Measurements from ENCODE around the gene SCN3B.
"Not testable (repeated sequence)": the region's sequence is repeated elsewhere in the genome, so short reads cannot be mapped to it uniquely, and the experiment has no call there.

The SCN3B gene, protein sequence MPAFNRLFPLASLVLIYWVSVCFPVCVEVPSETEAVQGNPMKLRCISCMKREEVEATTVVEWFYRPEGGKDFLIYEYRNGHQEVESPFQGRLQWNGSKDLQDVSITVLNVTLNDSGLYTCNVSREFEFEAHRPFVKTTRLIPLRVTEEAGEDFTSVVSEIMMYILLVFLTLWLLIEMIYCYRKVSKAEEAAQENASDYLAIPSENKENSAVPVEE

DNA sequence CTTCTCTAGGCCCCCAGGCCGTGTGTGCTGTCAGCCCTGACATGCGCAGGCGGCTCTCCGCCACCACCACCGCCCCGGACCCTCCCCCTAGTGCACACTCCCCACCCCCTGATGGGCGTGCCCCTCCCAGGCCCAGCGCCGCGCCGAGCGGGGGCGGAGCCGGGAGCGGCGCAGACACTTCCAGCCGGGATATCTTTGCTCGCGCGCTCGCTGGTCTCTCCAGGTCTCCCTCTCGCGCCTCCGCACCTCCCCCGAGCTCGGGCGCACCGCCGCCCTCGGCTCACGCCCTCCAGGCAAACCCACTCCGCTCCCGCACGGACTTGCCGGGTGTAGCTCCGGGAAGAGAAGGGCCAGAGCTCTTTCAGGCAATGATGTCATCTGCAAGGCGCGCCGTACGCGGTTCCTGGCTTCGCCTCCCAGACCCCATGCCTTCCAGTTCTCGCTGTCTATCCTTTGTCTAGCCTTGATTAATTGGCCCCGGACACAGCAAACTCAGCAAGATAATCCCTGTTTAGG, at the start of gene SCN3B:
Gene SCN3B (minus strand): TSS at position 59 of the 516 bp plus-strand sequence. CDS start 823 bp downstream, outside the sequence.
- peak; percentile 76 for DNase-seq

DNA sequence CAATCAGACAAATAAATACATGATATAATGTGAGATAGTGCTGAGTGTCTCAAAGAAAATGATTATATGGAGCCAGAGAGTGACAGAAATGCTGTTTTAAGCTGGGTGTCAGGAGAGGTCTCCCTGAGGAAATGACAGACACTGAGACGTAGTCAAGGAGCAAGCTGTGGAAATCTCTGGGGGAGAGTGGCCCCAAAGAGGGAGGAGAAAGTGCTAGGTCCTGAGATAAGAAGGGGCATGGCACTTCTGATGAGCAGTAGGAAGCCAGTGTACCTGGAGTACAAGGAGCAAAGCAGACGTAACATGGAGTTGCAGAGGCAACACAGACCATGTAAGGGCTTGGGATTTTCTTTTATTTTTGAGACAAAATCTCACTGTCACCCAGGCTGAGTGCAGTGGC, 48.3 kb upstream of the SCN3B start:
- no peak for DNase-seq

DNA sequence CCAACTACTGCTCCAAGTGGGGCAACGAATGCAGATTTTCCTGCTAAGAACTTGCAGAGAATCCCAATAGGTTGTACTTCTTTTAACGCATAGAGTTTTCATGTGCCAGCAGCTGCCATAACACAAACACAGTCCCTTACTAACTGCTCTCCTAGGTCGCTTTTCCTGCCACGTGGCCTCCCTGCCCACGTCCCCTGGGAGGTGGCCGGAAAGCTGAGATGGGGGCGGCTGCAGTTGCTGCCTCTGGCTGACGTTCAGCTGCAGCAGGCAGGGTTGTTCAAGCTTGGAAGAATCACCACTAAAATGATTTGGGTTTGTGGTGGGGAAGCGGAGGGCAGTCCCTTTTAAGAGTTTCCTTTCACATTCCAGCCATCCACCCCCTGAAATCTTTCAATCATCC, 47.7 kb upstream of the SCN3B start:
- DNase-seq: no peak

DNA sequence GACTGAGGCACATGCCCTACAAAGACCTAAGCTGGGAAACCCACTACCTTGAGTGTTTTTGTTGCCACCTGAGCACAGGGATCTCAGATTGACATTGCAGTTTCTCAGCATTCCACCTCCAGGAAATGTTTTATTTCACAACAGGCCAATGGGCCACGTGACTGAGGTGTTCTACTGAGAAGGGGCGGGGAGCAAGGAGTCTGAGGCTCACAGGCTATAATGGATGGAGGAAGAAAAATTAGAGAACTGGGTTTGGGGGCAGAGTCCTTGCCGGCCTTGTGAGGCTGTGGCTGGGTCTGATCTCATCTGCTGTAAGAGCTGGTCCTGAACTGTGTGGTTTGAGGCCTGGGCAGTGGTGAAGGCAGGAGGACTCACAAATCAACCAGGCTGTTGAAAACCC, 46.3 kb upstream of the SCN3B start:
- DNase-seq: no peak

DNA sequence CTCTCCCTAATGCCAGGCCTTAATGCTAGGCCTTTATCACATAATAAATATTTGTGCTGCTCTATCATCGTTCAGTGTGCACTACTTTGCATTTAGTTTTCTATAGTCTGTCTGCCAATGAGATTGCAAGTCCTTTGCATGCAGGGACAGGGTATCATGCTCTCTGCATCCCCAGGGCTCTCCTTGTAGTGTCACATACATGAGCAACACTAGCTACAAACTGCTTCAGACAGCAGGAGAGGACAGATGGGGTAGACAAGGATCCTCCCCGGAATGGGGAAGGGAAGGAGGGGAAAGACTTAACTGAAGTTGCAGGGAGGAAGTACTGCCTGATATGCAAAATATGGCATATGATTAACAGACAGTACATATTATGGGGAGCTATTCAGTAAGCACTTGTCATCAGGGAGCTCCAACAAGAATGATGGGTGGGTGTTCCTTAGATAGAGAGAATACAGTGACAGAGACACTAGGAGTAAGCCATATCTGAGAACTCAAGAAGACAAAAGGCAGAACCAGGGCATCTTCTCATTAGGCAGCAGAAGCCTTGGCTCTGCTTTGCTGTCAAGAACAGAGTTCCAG, 44.2 kb upstream of the SCN3B start:
- no peak for DNase-seq

DNA sequence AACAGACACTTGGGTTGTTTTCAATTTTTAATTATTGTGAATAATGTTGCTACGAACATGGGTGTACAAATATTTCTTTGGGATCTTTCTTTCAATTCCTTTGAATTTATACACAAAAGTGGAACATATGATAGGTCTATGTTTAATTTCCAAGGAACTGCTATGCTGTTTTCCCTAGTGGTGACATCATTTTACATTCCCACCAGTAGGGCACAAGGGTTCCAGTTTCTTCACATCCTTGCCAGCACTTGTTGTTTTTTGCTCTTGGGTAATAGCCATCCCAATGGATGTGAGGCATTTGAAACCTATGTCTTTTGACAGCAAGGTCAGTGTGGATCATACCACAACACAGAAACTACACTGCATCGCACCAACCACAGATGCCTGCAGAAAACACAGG, 41.8 kb upstream of the SCN3B start:
- DNase-seq: no peak

DNA sequence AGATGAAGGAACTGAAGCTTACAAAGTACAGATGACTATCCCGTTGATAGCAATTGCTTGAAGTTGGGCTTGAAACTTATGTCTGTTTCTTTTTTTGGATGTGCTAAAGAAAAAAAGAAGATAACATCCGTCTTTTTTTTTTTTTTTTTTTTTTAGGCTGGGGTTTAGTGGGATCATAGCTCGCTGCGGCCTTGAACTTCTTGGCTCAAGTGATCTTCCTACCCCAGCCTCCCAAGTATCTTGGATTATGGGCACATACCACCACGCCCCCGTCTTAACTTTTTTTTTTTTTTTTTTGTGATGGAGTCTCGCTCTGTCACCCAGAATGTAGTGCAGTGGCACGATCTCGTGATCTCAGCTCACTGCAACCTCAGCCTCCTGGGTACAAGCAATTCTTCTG, 40.8 kb upstream of the SCN3B start:
- no peak for DNase-seq

DNA sequence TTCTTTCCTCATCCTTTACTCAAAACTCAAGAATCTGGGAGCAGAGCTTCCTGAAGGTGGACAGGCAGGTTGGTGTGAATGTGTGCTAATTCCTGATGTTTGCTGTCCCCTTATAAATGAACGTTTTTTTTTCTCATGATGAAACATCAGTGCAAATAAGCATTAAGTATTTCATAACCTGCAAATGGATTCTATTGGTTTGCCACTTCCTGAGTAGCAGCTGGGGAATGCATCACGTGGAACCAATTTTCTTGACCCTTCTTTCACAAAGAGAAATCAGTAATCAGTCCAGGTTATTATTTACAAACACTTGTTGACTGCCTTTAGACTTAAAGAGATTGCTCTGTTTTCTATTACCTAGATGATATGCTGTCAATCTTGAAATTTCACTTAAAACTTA, 40.1 kb upstream of the SCN3B start:
- no peak for DNase-seq

DNA sequence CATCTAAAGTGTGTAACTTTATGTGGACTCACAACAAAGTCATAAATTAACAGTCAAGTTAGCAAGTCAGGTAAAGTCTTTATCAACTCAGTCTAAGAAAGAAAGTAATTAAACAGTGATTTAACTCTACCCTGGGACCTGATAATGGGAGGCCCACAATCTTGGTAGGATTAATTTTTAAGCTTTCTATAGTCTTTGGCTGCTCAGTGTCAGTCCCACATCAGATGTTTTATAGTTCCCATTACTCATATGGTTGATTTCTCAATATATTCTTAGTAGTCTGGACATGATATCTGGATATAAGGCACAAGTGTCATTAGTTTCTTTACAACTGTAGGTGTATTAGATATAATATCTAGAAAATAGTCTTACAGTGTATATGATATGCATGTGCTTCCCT, 38.5 kb upstream of the SCN3B start:
- no peak for DNase-seq

DNA sequence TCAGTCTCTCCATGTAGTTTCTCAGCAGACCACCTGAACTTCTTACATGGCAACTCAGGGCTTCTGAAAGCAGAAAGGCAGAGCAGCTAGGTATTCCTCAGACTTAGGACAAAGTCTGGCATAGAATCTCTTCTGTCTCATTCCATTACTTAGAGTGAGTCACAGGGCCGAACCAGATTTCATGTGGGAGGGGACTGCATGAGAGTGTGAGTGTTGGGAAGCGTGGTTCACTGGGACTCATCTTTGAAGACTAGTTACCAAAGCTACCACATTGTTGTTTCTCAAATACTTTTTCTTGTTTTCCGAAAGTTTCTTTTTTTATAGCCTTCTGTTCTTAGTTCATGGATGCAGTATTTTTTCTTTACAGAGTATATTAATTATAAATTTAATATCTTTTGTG, 36.1 kb upstream of the SCN3B start:
- no peak for DNase-seq

DNA sequence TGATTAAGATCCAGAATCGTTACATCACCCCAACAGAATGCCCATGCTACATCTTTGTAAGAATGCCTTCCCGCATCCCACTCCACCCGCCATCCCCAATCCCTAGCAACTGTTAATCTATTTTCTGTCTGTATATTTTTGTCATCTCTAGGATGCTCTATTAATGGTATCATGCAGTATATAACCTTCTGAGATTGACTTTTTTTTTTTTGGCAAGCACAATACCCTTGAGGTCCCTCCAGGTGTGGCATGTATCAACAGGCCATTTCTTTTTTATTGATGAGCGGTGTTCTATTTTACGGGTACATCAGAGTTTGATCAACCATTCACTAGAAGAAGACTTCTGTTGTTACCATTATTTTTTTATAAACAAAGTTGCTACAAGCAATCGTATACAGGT, 30.2 kb upstream of the SCN3B start:
- no peak for DNase-seq

DNA sequence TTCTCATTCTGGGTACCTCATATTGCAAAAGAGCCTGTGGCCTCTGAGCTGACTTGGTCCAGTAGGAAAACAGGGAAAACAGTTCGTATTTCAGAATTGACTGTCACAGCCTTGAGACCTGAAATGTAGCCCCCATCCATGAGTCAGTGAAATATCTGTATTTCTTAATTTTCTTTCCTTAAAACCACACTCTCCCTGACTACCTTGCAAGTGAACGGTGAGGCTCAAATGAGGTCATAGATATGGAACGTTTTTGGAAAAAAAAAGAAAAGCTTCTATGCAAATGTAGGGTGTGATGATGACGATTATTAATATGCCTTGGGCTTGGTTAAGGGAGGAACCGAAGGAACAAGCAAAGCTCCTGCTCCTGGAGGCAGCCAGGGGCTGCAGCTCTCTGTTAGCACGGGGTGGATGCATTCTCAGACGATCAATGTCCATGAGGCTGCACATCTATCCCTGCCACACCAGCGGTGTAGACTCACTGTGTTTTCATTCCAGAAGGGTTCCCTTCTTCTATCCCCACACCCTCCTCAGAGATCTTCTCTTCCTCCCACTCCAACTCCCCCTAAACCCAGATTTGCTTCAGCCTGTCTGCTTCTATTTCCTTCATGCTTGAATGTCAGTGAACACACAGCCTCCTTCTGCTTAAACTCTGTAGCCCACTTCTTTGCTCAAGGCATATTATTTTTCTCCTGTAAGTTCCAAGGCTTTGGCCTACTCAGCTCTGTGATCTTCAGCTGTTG, 29.2 kb upstream of the SCN3B start:
- no peak for DNase-seq

DNA sequence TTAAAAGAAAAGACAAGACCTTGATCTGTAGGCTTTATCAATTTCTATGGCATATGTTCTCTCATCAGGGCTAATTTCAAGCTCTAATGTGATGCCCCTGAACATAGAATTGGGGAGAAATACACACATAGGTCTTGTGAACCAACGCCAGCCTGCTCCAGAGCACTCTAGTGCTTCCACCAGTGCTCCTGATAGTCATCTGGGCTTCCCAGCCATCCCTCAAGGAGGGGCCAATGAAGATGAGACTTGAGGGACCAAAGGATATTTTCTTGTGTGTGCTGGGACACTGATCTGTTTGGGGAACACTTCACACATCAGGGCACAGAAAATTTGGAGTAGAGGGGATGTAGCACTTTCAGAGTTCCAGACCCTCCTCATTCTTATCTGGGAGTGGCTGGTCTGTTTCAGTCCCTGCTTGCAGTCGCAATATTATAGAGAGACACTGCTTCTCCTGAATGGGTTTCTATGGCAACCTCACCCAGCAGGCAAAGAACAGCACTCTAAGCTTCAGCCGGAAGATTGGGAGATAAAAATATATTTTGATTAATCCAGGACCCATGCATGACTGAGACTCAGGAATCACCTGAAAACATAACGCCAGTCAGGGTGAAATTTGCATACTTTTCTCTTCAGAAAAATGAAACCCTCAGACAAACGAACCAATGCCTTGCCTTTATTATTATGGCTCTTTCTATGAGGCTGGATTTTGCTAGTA, 28.4 kb upstream of the SCN3B start:
- DNase-seq: no peak

DNA sequence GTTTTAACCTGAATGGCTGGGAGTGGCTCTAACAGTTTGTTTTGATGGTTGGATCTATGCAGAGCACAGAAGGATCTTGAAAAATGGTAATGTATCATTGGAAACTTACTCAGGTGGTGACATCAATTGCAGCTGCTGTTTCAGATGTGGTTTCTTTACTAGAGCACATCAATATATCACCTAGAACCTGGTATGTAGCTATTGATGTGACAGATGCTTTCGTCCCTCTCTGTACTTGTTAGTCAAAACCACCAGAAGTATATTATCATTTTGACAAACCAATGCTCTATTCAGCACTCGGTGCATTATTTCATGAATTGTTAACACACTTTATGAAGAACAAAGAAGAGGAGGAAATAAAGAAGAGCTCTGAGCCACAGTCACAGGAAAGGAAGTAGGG, 26.6 kb upstream of the SCN3B start:
- no peak for DNase-seq

DNA sequence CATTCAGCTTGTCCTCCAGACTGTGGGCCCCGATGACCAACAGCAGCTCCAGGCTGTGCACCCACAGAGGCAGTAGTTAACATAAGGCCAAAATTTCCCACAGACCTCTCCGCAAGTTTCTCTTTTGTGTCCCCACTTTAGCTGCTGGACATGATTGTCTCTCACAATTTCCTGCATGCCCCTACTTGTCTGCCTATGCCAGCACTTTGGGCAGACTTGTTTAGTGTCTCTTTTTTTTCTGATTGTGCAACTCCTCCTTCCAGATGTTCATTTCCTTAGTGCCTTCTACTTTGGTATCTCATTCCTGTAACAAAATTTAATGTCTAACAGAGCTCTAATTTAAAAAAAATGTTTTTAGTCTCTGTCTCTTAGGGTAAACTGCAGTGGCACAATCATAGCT, 23.8 kb upstream of the SCN3B start:
- no peak for DNase-seq

DNA sequence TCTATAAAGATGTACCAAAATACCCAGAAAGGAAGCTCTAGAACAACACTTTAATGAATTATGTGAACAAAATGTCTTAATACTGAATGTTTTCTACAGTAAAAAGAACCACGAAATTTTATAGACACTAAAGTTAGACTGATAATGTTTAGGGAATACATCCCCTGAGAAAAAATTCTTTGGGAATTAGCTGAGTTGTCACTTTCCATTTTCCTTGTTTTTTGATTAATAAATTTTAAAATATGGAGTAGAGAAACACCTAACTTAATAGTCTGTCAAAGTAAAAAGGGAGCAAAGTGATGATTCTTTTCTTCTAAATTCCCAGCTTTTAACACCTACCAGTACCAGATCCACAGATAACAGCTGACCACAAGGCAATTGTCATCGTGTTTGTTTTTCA, 23.1 kb upstream of the SCN3B start:
- DNase-seq: no peak

DNA sequence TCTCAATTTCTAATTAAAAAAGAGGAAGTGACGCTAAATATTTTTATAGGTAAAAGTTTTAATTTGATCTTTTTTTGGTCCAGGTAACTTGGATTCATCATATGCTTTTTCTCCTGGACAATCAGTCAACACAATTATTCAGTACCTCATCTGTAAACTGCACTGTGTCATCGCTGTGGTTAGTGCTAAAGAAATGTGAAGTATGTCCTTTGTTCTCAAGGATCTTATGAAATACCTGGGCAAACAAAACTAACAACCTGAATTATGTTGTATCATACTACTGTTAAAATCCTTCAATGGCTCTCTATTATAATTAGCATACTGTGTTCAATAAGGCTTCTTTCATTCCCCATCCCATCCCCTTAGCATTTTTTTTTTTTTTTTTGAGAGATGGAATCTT, 19.9 kb upstream of the SCN3B start:
- DNase-seq: no peak

DNA sequence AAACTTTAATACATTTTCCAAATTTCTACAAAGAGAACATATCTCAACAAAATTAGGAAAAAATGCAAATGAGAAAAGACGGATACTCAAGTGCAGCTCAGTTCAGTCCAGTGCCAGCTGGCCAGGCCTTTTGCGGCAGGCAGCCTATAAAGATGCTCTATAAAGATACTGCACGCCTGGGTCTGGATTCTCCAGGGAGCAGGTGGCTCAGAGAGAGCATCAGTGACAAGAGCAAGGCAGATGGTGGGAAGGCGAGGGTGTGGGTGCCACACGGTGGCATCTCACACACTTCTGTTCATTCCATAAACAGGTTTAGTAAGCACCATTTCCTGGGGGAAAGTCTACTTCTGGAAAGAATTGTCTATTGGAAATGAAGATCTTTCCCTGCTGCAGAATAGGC, 18.1 kb upstream of the SCN3B start:
- no peak for DNase-seq

DNA sequence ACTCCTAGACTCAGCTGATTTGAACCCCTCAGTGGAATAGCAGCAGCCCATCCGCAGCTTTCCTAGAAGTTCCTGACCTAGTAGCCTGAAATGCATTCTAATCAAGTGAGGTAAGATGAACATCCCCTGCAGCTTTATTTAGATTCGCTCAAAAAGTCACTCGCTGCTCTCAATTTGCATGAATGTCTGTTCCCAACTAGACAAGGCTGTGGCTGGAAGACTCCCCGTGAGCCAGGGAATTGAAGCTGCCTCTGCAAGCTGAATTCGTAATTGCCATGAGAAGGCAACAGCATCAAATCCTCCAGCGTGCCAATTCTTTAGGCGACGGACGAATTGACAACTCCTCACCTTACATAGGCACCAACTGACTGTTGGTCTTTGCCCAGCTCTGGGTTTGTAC, 17.1 kb upstream of the SCN3B start:
- no peak for DNase-seq

DNA sequence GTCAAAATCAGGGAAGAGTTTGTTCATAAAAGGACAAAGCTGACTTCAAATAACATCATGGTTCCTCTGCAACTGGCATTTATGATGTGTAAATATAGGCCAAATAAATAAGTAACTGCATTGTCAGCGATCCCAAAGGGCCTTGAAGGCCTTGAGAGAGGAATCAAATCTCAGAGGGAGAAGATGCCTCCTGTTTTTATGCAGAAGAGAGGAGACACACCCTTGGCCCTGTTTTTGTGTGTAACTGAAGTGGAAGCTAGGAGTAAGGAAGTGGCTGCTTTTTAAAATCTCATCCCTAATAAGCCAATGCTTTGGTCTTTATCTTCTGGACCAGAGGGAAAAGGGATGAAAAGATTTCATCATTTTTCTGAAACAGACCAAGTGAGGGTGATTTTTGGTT, 15.7 kb upstream of the SCN3B start:
- DNase-seq: no peak

DNA sequence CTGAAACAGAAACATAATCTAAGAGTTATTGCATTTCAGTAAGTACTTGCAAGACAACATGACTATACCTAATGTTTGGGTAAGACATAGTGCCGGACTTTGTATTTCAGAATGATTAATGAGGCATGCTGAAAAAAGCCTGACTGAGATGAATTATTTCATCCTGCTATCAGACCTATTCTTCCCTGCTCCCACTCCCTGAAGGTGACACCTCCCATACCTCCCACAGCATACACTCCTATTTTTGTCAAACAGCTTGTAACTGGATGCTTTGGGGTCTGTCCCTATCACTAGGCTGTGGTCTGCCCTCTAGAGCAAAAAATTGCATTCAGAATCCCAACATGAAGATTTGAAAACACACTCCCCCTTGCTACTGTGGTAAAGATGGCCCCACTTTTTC, 10.9 kb upstream of the SCN3B start:
- DNase-seq: no peak

DNA sequence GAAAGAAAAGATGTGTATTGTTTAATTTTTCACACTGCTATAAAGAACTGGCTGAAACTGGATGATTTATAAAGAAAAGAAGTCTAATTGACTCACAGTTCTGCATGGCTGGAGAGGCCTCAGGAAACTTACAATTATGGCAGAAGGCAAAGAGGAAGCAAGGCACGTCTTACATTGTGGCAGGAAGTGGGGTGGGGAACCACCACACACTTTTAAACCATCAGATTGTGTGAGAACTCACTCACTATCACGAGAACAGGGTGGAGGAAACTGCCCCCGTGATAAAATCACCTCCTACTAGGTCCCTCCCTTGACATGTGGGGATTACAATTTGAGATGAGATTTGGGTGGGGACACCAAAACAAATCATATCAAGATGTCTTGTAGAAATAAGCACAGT, 5.5 kb upstream of the SCN3B start:
- DNase-seq: not testable (repeated sequence)

DNA sequence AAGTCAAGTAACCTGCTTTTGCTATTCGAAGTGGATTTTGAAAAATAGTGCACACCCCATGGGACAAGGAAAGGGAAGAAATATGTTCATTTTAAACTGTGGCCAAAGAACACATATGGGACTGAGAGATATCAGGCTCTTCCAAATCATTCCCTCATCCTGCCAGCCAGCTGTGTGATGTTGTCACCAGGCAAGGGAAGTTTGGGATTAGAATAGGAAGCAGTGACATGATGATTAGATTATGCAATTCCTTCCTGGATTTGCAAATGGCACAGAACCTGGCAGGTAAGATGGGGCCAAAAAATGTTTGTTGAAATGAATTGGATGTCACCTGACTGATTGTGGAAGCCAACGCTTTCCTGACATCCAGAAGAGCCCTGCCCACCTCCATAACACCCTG, 4.9 kb upstream of the SCN3B start:
- DNase-seq: no peak
